Fibroblast of lung (primary cell): ENCODE measurements around the gene CPOX.

ENCODE experiments used
- EZH2 ChIP-seq: IDR thresholded peaks from 2 replicates; pipeline ENCODE4 v1.5.1; 2012; ENCODE audit warnings: low read length, control low read depth, mild to moderate bottlenecking; ENCODE audit errors: missing control alignments
- TF ChIP-seq, protein P1 (sequence below), 2 donors: IDR thresholded peaks in 1 of 2; conservative IDR thresholded peaks in 1 of 2; 1 replicate in 1 of 2; 2 replicates in 1 of 2; pipeline ENCODE4 v1.5.1; 2011 to 2012; ENCODE audit warnings: low read length in 2 of 2, control low read depth in 1 of 2, inconsistent platforms in 1 of 2, low read depth in 1 of 2, mild to moderate bottlenecking in 1 of 2

DNA sequence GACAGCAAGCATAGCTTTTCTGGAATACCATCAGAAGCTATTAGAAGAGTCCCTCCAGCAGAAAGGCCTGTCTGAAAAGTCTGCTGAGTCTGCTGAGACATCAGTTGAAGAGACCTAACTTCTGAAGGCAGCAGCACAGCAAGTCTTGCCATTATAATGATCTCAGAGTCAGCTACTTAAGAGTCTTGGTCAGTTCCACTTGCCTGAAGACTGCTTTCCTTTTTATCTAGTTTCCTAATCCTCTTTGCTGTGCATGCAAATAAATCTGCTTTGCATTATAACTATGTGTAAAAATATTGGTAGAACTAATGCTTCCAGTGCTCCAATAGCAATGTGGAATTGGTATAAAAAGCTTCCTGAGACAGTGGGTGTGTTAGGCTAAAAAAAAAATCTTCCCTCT, 34.9 kb upstream of the CPOX start:
- TF ChIP-seq, protein P1, sequence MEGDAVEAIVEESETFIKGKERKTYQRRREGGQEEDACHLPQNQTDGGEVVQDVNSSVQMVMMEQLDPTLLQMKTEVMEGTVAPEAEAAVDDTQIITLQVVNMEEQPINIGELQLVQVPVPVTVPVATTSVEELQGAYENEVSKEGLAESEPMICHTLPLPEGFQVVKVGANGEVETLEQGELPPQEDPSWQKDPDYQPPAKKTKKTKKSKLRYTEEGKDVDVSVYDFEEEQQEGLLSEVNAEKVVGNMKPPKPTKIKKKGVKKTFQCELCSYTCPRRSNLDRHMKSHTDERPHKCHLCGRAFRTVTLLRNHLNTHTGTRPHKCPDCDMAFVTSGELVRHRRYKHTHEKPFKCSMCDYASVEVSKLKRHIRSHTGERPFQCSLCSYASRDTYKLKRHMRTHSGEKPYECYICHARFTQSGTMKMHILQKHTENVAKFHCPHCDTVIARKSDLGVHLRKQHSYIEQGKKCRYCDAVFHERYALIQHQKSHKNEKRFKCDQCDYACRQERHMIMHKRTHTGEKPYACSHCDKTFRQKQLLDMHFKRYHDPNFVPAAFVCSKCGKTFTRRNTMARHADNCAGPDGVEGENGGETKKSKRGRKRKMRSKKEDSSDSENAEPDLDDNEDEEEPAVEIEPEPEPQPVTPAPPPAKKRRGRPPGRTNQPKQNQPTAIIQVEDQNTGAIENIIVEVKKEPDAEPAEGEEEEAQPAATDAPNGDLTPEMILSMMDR (conservative IDR thresholded peaks at IDR 0.05 in 1 of 2, IDR thresholded peaks at IDR 0.05 in 1 of 2; ENCODE audit: low read depth in 1 of 2, low read length in 2 of 2) = no peak
- no peak for TF ChIP-seq EZH2
